GM18498 (cell line): ENCODE measurements around the gene TMPRSS9.
"Not testable (repeated sequence)": the region's sequence is repeated elsewhere in the genome, so short reads cannot be mapped to it uniquely, and the experiment has no call there.

ENCODE experiments used
- ATAC-seq: cut with Tn5 transposase; IDR thresholded peaks from one replicate; pipeline ENCODE4 v1.9.1; 2021; ENCODE audit warnings: mild to moderate bottlenecking, moderate library complexity; ENCODE audit not compliant: unreplicated experiment

The TMPRSS9 gene

DNA sequence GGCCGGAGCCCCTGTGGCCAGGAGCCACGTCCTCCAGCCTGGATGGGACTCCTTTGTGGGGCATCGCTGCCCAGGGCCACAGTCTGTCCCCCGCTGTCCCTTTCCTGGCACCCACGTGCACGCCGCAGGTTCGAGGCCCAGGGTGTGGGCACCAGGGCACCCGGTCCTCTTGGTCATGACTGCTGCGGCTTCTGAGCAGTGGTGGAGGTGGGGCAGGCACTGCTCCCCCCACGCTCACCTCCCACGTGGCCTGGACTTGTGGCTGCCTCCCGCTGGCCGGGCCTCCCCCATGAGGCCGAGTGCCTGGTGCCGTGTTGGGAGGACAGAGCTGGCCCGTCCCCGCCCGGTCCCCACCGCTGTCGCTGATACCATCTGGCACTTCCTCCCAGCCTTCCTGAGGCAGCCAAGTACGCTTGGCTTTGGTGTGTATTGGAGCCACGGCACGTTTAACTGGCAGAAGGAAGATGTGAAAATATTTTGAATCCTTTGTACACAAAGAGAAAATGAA lies 18.8 kb upstream of the TMPRSS9 start:
- no peak for ATAC-seq

DNA sequence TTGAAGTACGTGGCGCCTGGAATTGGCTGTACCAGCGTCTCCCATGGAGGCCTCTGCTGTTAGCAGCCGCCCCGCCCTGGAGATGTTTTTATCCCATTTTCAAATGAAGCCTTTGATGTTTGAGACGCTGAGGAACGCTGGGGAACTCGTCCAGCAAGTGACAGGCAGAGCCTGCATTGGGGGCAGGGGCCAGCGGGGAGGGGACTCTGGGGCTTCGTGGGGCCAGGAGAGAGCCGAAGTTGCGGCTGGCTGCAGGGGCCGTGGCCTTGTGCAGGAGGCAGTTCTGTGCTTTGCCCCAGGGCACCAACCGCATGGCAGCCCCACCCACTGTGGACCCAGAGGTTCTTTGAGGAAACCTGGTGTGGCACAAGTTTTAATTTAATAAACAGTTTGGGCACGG lies 18.1 kb upstream of the TMPRSS9 start:
- no peak for ATAC-seq

DNA sequence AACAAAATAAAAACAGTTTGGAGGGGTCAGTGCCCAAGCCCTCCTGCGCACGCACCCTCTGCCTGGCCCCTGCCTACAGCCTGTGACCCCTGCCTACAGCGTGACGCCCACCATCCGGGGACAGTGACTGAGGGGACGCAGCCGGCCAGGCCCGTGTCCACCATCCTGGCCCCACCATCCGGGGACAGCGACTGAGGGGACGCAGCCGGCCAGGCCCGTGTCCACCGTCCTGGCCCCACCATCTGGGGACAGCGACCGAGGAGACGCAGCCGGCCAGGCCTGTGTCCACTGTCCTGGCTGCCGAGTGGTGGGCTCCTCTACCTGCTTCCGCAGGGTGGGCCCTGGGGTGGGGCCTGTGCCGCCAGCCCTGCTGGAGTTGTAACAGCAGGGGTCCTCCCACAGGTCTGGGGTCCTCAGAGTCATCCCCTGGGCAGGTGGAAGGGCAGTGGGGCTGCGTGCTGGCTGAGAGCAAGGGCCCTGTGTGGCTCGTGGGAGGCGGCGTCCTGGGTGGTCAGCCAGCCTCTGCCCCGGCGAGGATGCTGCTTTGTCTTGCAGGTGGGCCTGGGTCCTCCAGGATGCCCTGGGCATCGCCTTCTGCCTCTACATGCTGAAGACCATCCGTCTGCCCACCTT lies 17.3 kb upstream of the TMPRSS9 start:
- no peak for ATAC-seq

DNA sequence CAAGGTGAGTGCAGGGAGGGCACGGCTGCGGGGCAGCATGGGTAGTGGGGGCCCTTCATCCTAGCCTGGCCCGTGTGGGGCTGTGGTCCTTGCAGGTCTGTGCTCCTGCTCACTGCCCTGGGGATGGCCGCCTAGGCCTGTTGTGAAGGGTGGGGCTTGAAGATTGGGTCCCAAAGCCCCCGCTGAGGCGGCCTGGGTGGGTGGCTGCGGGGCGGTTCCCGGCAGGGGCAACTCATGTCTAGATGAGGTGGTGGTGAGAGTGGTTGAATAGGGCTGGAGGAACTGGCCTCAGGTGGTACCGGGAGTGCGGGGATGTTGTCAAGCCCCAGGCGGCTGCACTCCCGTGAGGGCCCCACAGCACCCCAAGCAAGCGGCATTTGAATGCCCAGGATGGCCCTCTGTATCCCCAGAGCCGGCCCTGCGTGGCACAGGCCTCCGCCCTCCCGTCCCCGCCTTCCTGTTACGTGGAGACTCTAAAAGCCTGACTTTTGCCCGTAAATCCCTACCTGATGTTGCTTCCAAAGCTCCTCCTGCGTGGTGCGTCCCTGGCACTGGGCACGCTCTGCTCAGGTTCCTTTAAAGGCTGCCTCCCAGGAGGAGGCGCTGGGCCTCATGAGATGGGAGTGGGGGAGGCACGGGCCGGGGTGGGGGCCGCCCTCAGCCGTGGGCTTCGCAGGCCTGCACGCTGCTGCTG lies 16.6 kb upstream of the TMPRSS9 start:
- no peak for ATAC-seq

DNA sequence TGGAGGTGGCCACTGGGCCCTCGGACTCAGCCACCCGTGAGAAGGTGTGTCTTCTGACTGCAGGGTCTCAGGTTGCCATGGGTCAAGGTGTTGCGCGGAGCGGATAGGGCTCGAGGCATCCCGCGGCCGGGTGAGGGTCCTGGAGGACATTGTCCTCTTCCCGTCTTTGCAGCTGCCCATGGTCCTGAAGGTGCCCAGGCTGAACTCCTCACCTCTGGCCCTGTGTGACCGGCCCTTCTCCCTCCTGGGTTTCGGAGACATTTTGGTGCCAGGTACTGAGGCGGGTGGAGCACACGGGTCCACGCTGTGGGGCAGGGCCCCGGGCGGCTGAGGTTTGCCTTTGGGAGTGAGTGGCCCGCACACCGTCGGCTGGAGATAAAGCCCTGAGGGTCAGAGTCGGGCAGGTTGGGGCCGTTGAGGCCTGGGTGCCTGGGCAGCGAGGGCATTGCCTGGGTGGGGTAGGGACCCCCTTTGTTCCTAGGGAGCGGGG lies 15.6 kb upstream of the TMPRSS9 start:
- ATAC-seq, result no peak

DNA sequence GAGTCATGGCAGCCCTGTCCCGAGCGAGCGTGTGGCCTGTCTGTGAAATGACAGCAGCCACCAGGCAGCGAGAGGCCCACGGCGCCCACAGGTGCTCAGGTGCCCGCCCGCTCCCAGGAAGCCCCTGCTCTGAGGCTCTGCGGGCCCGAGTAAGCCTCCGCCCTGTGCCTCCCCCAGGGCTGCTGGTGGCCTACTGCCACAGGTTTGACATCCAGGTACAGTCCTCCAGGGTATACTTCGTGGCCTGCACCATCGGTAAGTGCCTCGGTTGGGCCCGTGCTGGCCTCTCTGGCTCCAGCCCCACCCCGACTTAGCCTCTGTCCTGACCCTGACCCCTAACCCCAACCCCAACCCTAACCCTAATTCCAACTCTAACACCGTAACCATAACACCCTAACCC lies 15.0 kb upstream of the TMPRSS9 start:
- no peak for ATAC-seq

DNA sequence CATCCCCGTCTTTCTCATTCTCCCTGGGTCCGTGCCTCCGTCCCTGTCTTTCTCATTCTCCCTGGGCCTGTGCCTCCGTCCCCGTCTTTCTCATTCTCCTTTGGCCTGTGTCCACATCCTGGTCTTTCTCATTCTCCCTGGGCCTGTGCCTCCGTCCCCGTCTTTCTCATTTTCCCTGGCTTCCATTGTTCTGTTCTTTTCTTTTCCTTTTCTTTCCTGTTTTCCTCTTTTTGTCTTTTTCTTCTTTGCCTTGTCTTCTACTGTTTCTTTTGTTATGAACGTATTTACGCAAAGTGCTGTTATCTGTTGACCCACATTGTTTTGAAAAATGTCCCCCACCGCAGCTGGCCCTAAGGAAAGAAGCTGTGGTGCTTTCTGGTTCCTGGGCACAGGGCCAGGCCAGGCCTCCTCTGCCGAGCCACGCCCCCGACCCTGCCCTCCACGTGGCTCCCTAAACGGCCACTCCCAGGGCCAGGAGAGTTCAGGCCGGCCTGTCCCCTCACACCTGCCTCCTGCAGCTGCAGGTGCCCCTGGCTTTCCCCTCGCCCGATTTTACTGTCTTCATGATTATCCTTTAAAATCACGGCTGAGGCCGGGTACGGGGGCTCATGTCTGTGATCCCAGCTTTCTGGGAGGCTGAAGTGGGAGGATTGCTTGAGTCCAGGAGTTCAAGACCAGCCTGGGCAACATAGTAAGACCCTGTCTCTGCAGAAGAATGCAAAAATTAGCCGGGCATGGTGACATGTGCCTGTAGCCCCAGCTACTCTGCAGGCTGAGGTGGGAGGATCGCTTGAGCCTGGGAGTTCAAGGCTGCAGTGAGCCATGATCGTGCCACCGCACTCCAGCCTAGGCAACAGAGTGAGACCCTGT lies 14.0 kb upstream of the TMPRSS9 start:
- no peak for ATAC-seq

DNA sequence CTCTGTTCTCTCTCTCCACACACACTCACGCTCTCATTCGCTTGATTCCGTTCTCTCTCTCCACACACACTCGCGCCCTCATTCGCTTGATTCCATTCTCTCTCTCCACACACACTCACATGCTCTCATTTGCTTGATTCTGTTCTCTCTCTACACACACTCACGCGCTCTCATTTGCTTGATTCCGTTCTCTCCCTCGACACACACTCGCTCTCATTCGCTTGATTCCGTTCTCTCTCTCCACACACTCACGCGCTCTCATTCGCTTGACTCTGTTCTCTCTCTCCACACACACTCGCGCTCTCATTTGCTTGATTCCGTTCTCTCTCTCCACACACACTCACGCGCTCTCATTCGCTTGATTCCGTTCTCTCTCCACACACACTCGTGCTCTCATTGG lies 10.2 kb upstream of the TMPRSS9 start:
- not testable (repeated sequence) for ATAC-seq

DNA sequence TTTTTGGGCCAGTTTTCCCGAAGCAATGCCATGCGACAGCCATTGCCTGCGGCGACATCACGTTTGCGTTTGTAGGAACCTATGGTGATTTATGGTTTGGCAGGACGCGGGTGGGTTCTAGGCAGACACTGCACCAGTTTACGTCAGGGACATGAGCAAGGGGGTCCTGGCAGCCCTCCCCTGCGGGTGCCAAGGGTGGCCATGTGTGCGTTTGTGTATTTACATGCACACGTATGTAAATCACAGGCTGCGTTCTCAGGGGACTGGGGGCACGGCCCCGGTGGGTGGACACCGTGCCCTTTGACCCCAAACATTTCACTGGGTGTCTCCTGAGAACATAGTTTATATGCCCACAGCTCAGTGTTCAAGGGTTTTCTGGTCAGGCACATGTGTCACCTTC lies 9.4 kb upstream of the TMPRSS9 start:
- no peak for ATAC-seq

DNA sequence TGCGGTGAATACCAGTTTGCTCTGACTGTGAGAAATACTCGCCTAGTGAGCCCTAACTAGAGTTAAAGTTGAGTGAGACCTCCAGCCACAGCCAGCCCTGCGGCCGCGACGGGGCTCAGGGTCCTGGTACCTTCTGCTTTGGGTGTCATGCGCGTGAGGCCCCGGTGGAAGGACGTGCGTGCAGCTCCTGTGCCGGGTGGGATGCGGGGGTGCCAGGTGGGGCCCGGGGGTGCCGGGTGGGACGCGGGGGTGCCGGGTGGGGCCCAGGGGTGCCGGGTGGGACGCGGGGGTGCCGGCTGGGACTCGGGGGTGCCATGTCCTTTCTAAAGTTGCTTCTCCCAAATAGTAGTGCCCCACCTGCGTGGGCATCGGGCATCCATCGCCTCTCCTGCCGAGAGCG lies 8.5 kb upstream of the TMPRSS9 start:
- no peak for ATAC-seq

DNA sequence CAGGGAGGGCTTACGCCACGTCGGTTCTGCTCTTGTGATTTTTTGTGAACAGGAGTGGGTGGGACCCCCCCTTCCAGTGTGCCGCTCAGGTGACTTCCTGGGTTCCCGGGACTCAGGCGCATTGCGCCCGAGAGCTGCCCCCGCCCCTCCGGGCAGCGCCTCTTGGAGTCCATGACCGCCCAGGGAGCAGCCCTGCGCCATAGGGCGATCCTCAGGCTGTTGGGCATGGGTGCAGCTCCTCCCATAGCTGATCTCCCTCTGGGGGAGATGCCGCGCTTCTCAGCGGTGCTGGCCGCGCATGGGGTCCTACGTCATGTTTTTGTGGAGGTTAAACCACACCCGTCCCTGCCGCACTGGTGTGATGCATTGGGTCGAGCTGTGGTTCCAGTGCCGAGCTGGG lies 7.9 kb upstream of the TMPRSS9 start:
- ATAC-seq, result no peak

DNA sequence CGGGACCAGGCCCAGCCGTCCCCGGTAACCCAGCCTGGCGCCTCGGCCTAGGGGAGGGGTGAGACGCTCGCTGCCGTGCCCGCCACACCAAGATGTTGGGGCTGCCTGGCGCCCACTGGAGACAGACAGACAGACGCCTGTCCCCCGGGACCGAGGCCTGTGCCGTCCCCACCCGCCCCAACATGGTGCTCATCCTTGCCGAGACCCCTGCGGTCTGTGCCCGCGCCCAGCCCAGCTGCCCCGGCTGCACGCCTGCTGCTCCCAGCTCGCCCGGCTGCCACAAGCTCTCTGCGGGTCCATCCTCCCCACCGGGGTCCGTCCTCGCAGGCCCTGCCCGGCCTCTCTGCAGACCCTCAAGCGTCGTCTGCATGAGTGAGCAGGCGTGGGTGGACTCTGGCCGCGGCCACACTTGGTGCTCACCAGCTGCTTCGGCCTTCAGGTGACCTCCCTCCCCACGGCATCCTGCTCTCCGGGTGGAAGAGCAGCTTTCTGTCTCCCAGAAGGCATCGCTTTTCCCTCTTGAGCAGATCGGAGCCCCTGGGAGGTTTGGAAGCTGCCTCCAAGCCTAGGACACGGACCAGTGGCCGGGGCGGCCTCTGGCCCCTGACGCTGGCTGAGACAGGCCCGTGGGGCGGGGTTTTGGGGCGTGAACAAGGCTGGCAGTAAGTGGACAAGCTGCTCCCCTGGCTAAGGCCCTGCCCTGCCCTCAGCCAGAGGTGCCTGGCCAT lies 6.7 kb upstream of the TMPRSS9 start:
- no peak for ATAC-seq

DNA sequence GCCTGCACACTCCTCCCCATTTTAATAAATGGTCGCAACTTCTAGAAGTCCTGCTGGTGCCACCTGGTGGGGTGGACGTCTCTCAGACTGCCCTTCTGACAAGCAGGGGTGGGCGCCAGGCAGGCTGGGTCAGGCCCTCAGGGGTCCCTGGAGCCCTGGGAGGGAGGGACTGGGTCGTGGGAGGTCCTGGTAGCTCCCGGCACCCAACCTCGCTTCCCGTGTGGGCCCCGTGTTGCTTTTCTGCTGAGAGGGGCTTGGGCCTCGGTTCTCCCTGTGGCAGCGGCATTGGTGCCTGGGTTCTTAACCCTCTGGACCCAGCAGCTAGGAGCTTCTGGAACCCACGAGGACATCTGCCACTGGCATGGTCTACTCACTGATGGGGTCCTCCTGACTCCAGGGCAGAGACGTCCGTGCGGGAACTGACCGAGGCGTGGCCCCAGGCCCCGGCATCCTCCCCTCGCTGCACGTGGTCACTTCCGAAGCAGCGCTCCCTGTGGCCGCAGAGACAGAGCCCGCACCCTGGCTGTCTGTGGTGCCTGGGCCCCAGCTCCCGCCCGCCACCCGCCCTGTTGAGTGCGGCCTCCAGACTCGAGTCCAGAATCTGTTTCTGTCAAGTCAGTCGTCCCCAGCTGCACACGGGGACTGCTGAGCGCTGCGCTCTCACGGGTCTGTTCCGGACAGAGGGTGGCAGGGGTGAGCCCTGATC lies 6.0 kb upstream of the TMPRSS9 start:
- ATAC-seq, result no peak

DNA sequence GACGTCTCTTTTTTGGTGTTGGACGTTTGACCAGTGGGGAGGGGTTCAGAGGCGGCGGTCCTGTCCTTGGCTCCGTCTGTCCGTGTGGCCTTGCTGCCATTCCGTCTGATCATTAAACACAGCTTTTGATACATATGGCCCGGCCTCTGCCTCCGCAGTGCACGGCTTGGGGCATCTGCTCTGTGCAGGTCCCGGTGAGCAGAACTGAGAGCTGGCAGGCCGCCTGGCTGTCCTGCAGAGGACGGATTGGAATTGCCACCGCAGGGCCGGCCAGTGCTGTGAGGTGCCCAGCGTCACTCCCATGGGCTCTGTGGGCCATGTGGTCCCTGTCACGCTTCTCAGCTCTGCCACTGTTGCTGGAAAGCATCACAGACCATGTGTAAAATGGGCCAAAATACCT lies 5.4 kb upstream of the TMPRSS9 start:
- ATAC-seq, result no peak

DNA sequence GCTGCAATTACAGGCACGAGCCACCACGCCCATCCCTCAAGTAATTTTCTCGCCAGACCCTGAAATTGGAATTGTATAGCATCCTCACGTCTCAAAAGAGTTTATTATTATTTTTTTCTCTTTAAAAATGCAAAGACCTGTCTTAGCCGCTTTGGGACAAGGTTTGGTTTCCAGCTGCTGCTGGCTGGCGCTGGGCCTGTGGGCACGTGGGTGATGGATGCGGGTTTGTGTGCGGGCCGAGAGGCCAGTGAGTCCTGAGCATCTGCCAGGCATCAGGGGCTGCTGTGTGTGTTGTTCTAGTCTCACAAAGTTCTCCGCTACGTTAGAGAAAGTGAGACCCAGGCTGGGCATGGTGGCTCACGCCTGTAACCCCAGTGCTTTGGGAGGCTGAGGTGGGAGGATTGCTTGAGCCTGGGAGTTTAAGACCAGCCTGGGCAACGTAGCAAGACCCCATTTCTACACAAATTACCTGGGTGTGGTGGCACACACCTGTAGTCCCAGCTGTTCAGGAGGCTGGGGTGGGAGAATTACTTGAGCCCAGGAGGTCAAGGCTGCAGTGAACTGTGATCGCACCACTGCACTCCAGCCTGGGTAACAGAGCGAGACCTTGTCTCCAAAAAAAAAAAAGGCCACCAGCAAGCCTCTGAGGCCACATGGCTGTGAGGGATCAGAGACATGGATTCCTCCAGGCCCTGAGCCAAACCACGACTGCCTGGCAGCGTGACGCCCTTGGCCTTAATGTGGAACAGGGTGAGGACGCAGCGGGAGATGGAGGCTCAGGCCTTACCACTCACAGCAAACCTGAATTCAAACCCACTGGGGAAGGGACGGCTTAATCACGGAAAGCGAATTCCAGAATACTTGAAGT lies 4.7 kb upstream of the TMPRSS9 start:
- ATAC-seq, result no peak

DNA sequence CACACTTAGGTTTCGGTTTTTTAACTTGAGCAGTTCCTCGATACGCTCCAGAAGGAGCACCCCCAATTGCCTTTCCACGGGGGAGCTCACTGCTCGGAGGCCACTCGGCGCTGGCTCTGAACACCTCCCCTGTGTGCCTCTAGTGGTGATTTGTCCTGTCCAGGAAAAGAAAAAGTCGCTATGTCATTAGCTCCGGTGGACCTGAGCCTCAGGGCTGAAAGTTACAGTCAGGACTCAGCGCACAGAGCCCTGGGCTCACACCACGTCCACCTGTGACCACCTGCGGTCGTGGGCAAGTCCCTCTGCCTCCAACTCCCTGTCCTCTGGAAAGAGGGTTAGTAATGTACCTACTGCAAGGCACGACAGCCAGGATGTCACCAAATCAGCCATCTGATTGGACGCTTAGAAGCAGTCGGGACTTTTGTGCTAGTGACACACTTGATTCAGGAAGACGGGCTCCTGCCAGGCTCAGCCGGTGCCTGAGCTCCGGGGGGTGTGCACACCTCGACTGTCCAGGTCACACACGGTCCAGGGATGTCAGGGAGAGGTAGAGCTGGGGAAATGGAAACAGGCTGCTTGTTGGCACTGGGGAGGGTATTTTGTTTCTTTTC lies 3.9 kb upstream of the TMPRSS9 start:
- ATAC-seq, result no peak

DNA sequence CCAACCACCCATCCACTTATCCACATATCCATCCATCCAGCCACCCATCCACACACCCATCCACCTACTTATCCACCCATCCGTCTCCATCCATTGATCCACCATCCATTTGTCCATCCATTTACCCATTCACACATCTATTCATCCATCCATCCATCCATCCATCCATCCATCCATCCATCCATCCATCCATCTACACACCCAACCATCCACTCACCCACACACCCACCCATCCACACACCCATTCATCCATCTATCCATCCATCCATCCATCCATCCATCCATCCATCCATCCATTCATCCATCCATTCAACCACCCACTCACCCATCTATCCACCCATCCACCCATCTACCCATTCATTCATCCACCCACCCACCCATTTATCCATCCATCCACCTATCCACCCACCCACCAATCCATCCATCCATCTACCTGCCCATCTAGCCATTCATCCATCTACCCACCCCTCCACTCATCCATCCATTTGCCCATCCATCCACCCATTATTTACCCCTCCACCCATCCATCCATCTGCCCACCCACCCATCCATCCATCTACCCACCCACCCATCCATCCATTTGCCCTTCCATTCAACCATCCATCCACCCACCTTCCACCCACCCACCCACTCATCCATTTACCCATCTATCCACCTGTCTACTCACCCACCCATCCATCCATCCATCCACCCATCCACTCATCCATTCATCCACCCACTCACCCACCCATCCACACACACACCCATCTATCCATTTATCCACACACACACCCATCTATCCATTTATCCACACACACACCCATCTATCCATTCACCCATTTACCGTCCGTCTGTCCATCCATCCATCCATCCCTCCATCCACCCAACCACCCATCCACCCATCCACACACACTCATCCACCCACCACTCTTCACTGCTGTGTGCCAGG lies 2.5 kb upstream of the TMPRSS9 start:
- ATAC-seq, result no peak
